Inferior parietal cortex (tissue), 1 donor: ENCODE measurements around the gene PCCB.
"Not testable (repeated sequence)": the region's sequence is repeated elsewhere in the genome, so short reads cannot be mapped to it uniquely, and the experiment has no call there.

Source experiments
- DNase-seq: peaks from one replicate; pipeline ENCODE4 v3.0.0-alpha.2; 2016; ENCODE audit errors: extremely low spot score

Gene PCCB

DNA sequence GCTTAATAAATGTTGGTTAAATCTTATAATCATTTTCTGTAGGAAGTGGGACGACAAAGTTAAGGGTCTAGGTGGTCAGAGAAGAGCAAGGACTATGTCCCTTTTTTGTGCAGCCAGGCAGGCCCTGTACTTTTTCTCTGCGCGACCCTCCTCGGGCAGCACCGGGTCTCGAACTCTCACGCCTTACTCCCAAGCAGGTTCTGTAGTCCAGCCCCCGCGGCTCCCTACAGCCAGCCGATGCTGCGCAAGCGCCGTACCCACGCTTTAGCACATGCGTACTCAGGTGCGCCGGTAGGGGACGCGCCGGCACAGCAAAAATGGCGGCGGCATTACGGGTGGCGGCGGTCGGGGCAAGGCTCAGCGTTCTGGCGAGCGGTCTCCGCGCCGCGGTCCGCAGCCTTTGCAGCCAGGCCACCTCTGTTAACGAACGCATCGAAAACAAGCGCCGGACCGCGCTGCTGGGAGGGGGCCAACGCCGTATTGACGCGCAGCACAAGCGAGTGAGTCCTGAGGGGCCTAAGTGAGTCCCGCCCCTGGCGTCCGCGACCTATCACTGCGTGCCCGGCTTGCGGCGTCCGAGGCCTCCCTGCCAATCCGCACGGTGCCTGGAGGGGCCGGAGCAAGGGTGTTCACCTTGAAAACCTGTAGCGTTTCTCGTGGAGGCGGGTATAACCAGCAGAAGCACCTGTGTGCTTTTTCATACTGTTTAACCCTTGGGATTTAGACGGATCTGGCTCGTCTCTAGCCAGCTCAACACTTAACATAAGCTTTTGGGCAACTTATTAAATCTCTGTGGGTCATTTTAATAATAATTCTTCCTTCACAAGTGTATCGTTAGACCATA, at the start of gene PCCB:
TSS of gene PCCB (plus strand) at position 282 of the 844 bp plus-strand sequence. CDS start at position 318, 36 bp downstream.
- peak; percentile 87 for DNase-seq

DNA sequence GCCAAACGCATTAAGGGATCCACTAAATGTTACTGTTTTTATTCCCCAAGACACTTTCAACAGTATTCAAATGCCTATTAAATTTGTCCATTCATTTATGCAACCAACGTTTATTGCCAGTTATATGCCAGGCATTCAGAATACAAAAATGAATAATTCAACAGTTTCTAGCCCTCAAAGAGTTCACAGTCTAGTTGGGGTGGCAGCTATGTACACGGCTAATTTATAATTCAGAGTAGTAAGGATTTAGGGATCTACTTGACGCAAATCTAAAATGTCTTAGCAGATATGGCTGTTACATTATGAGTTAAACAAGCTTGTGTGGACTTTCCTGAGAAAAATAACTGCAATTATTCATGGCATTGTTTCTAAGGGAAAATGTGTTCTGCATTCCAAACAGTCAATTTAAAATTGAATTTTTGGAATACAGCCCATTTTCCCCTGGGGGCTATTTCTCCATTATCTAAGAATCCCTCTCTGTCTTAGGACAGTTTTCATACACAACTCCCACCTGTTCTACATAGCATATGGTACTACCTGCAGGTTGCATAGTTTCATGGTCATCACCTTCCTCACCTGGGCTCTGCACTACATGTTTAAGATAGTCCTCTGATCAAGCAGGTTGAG, 42.5 kb upstream of the PCCB start:
- no peak for DNase-seq

DNA sequence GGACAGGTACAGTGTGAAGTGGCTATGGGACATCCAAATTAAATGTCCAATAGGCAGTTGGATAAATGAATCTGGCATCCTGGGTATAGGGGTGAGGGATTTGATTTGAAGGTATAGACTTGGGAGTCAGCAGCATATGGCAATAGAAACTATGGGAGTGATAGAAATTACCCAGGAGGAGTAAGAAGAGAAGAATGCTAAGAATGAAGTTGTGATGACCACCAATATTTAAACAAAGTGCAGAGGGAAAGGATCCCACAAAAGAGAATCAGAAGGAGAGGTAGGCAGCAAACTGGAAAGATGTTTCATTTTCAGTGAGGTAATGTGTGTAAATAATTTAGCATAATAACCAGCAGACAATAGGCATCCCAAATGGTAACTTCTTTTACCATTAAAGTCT, 40.2 kb upstream of the PCCB start:
- no peak for DNase-seq

DNA sequence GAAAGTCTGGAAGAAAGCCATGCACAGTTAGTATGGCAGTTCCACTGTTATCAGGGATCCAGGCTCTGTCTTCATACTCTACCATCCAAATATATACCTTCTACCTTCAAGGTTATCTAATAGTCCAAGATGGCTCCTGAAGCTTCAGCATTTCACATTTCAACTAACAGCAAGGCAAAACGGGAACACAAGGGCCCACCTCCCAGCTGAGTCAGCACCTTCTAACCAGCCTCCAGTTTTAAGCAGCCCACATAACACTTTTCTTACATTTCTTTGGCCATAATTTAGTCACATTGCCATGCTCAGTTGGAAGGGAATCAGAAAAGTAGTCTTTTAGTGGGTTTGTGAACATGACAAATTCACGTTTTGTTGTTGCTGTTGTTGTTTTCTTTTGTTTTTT, 38.6 kb upstream of the PCCB start:
- no peak for DNase-seq

DNA sequence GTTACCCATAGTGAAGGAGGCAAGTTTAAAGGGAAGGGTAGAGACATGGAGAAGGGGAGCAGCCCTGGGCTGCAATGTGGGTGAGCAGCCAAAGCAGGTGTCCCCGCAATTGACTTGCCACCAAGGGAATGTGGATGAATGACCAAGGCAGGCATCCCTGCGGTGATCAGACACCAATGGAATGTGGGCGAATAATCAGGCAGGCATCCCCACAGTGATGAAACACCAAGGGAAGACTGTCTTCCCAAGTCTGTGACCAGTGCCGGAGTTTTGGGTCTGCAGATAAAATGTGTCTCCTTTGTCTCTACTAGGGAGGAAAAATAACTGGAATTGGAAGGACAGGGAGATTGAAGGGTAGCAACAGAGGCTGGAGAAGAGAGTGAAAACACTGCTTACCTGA, 27.4 kb upstream of the PCCB start:
- DNase-seq: not testable (repeated sequence)

DNA sequence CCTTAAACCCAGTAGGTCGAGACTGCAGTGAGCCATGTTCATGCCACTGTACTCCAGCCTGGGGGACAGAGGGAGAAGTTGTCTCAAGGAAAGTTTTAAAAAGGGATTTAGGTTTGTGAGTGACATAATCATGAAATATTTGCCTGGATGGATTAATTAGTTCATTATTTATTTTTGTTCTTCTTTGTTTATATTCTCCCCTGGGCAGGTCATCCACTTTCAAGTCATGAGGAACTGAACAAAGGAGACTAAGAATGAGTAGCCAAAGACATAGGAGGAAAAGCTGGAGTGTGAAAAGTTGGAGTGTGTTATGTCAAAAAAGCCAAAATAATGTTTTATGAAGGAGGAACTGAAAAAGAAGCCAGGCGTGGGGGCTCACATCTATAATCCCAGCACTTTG, 17.7 kb upstream of the PCCB start:
- no peak for DNase-seq

DNA sequence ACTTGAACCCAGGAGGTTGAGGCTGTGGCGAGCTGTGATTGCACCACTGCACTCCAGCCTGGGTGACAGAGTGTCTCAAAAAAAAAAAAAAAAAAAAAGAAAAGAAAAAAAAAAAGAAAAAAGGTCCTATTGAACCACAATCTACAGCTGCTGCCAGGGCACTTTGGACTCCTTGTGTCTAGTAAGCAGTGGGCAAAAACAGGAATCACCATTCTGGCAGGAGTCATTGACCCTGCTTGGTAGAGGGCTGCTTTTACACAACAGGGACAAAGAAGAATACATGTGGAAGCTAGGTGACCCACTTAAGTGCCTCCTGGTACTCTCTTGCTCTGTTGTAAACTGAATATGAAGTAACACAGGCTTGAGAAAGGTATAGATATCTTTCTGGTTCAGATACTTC, 14.6 kb upstream of the PCCB start:
- no peak for DNase-seq

DNA sequence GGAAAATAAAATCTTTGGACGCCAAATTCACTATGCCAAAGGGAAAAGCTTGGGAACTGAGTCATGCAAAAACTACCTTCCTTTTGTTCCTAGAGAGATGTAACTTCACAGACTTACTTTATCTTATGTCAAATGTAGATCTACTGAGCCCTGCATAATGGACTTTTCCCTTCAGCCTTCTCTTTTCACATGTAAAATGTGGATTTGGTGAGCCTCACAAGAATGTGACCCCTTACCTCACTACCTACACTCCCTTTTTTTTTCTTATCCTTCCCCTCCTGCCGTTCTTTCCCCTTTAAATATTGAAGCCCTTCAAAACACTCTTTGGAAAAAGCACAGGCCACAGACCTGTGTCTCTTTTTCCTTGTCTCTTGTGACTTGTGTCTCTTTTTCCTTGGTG, 14.0 kb upstream of the PCCB start:
- no peak for DNase-seq

DNA sequence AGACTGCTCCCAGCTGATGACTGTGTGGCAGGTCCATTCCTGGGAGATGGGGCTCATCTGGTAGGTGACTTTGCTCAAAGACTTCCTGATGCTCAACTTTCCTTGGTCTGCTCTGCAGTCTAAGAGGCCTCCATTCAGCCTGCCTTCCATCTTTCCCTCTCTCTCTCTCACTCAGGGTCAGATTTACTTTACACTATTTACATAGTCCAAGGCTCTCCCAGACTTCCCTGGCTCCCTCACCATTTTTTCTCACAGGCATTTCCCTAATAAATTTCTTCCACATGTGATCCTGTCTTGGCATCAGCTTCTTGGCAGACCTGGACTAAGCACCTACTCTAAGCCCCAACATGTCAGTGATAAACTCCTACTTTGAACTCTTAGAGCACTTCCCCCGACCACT, 13.0 kb upstream of the PCCB start:
- DNase-seq: no peak

DNA sequence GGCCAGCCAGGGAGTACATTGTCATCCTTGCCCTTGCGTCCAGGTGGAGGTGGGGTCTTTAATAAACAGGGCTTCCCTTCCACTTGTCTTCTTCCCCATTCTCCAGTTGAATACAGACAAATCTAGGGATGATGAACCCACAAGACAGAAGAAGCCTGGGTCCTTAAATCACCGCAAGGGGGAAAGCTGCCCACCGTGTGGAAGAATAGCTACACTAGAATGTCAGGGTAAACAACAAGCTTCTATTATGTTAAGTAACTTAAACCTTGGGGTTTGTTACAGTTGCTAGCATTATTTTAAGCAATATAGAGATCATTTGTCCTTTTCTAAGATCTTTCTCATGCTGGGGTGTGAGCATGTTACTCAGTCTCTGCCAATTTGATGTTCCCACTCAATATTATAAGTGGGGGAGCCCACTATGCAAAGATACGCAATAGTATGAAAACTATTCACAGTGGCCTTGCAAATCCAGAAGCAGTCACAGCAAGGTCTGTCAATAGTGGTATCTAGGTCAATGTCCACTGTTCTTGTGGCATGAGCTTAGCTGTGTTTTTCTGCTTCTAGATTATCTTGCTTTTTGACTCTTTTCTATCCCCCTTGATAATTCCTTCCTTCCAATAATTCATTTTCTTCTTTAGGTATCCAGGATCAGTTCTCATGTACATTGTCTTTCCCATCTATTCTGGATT, 12.0 kb upstream of the PCCB start:
- DNase-seq: no peak

DNA sequence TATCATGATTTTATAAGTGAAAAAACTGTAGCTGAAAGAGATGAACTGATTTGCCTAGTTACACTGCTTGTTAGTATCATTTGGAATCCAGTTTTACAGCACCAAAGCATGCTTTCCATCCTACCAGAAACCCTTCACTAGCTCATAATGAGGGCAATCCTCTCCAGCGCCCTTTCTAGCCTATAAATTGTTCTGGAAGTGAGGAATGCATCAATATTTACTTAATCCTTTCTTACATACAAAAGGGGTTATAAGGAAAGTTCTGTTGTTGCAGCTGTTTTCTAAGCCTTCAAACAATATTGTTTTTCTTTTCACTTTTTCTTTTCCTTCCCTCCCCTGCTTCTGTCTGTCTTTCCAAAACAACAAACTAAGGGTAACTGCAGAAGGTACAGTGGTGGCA, 11.0 kb upstream of the PCCB start:
- DNase-seq: no peak

DNA sequence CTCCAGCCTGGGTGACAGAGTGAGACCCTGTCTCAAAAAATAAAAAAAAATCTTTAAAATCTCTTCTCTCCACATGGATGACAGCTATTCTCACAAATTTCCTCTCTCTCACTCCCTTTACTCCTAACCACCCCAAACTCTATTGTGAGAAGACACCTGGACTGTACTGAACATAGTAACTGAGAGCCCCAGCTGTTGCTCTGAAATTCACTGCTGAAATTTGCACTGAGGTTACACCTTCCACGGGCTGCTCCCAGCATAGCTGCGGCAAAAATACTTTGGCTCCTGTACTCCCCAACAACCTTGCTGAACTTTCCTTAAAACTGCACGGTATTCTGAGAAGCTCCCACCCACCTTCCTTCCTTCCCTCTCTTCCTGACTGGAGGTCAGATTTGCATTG, 4.4 kb upstream of the PCCB start:
- DNase-seq: no peak

DNA sequence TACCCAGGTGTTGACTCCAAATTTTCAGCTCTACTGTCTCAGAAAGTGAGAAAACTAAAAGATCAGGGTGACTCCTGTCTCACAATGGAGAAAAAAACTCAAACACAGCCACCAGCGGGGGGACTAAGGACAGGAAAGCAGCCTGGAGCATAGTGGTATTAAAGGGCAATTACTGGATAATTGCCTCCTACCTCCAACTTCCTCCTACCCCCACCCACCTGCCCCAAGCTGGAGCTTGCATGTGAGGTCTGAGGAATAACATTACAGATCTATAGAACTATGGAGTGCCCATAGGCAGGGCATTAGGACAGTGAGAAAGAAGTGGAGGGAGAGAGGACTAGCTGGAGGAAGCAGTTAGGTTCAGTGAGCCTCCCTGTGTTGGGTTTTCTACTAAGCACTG, 2.7 kb upstream of the PCCB start:
- DNase-seq: no peak

DNA sequence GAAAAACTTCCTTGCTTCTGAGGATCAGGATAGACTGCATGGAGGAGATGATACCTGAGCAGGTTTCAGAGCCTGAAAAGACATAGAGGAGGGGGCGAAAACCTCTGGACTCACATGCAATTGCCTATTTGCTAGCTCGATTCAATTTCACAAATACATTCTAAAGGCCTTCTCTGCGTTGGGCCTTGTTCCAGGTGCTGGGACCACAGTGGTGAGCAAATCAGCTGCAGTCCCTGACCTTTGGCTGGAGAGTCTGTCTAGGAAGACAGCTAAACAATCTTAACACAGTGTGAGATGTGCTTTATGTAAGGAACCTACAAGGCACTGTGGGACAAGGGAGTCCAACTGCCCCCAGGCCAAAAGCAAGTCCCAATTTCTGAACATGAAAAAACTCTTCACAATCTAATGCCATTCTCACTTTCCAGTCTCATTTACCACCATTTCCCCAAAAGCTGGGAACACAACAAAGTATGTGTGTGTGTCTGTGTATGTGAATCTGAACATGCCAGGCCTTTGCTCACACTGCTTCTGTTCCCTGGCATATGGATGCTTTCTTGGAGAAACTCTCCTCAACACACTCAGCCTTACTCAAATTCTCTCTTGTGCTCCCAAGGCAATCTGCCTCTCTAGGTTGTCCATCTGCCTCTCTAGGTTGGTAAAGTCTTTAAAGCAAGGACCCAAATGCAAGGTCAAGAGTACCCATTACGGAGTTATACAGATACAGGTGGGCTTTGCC, 2.1 kb upstream of the PCCB start:
- DNase-seq: no peak

DNA sequence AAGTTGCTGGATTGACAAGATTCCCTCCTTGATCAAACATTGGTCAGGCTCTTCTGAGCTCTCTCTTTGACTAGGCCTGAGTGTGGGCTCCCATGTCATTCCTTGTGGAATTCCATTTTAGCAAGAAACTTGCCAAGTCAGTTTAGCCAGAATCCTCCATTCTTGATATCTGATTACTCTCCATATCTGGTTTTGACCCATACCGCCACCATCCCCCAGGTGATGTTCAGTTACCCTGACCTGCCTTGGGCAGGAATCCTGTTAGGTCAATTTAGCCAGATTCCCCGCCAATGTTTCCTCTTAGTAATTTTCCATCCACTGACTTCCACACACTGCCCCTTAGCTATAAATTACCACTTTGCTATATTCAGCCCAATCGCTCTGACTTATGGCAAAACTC, 1.0 kb upstream of the PCCB start:
- no peak for DNase-seq

DNA sequence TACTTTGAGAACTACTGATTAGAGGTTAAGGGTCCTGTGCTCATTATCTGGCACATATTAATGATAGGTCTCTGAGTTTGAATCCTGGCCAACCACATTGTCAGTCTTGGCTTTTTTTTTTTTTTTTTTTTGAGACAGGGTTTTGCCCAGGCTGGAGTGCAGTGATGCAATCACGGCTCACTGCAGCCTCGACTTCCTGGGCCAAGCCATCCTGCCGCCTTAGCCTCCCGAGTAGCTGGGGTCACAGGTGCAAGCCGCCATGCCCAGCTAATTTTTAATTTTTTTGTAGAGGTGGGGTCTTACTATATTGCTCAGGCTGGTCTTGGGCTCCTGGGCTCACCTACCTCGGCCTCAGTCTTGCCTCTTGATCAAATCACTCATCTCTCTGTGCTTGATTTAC, 547 bp upstream of the PCCB start:
- no peak for DNase-seq

DNA sequence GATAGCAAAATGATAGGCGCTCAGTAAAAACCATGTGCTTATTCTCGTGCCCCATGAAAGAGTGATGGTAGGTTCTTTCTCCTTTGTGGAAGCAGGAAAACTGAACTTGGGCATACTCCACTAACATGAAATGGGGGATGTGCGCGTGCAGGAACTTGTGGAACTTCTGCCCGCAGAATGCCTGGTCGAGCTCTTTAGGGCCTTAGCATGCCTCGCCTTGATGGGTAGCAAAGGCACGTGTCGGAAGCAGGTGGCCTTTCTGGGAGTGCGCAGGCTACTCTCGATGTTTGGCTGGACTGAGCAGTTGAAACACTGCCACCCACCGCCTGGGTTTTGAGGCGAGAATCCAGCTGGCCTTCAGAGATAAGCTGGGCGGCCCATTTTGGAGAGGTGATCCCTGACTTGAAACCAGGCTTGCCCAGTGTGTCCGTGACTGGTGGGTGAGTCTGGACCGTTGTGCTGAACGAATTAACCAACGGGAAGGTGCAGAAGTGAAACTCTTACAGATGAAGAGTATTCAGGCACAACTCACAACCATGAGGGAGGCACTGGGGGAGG, 842 bp downstream of the PCCB start:
- DNase-seq: peak; percentile 81

DNA sequence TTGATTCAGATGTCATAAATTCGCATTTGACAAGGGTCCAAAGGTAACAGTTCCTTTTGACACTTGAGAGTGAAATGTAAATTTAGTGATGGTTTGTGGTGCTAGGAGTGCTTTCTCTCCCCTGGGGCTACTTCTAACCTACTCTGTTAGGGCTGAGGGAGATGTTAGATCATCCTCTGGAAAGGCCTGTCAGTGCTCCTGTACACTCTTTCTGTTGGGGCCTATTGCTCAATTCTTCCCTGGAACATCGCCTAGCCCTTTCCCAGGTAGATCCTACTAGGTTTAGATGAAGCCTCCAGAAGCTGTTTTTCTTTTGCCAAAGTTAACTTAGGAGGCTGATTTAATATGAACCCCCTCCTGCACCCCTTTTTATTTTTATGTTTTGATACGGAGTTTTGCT, 1.4 kb downstream of the PCCB start:
- no peak for DNase-seq

DNA sequence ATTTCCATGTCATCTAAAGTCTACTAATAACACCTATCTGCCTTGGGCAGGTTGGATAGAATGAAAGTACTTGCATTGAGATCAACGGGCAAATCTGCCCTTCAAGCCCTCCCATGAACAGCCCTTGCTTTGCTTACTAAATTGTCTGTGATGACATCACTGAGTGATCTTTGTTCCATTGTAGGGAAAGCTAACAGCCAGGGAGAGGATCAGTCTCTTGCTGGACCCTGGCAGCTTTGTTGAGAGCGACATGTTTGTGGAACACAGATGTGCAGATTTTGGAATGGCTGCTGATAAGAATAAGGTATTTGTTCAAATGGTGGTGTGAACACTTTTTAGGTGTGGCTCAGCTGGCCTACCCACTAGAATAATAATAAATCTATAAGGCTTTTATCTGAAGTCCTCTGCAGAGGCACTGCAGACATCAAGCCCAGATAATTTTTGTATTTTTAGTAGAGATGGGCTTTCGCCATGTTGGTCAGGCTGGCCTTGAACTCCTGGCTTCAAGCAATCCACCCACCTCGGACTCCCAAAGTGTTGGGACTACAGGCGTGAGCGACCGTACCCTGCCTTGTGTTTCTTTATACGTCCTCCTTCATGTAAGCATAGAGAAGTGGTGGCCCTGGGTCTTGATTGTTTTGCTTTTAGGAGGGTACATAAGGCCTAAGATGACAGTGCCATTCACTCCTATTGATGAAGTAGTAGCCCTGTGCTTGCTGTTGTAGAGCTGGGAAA, 5.7 kb downstream of the PCCB start:
- peak; percentile 79 for DNase-seq

DNA sequence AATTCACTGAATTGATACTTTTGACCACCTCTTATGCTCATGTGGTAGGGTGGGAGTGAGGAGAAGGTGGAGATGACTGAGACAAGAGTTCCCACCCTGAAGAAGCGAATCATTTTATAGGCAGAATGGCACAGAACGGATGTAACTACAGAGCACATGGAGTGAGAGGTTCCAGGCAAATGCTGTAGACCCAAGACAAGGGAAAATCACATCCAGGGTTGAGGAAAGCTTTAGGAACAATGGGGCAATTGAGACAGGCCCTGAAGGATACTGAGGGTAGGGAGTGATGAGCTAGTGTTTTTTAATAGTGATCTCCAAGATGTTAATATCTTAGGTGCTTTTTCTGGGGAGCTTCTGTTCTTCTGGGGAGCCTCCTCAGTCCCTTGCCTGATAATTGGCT, 8.1 kb downstream of the PCCB start:
- no peak for DNase-seq

DNA sequence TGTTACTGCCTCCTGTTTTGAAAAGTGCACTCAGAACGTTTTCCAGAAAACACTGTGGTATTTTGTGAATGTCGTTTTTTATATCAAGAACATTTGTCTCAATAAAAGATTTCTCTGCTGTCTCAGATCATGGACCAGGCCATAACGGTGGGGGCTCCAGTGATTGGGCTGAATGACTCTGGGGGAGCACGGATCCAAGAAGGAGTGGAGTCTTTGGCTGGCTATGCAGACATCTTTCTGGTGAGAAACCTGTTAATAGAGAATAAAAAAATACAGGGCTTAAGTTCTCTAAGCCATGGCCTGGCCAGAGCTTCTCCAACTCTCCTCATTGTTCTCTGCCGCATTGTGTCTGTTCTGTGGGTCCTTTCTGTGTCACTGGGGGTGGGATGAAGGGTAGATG, 11.7 kb downstream of the PCCB start:
- DNase-seq: no peak
